ENCODE results near the gene TTLL3.

Gene TTLL3

DNA sequence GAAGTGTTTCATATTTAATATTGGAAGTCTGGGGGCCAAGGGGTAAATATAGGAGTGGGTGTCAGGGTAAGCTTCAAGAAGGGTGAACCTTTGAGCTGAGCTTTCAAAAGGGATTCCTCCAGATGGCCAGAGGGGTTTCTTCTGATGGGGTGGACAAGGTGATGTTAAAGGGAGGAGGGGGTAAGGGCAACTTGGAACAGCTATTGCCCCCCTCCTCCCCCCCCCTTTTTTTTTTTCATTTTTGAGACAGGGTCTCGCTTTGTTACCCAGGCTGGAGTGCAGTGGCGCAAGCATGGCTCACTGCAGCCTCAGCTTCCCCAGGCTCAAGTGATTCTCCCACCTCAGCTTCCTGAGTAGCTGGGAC, 2.1 kb upstream of the TTLL3 start:
- no peak for DNase-seq

DNA sequence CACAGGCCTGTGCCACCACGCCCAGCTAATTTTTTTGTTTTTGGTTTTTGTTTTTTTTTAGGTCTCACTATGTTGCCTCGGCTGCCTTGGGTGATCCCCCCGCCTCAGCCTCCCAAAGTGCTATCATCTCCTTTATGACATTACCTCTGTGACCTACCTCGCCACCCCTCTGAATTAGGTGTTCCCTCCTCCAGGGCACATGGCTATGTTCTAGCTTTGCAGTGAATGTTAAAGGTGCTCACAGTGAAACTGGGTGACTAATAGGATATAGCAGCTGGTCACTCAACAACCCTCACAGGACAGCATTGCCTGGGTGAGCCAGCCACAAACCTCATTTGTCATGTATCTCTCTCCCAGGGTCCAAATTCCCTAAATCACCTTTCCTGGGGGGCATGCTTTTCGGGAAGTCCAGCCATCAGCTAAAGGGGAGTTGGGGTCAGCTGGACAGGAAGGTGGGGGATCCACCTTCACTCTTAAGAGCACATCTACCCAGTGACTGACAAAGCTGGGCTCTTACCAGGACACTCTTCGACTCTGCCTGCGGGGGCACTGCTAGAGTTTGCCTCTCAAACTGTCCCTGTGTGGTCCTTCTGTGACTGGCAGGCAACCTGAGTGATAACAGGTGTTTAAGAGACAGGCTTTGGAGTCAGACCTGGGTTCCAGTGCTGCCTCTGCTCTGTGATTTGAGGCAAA, 1.6 kb upstream of the TTLL3 start:
- peak; percentile 62 to 63 for DNase-seq

DNA sequence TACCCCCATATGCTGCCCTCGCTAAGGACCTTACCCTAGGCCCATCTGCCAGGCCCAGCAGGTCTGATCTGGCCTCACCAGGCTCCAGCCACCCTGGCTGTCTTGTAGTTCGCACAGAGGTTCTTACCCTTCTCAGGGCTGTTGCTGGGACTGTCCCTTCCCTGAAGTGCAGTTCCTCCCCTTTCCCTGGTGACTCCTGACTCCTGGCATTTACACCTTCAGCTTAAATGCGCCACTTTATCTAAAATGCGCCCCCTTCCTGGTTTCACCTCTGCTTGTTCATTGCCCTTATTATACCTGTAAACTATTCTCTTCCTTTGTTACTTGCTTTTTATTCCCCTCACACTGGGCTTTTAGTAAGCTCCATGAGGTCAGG, 835 bp upstream of the TTLL3 start:
- DNase-seq = no peak

DNA sequence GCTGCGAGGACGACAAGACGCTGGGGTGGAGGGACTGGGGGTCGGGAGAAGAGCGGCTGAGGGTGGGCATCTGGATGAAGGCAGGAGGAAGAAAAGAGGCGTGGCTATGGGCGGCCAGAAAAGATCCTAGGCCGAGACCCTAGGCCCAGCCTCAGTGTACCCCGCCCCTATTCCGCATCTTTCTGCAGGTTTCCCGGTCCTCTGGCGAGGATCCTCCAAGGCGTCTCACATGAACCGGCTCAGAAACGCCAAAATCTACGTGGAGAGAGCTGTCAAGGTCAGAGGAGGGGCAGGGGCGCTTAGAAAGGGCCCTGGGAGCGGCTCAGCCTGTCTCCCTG, 340 bp downstream of the TTLL3 start:
- no peak for DNase-seq

DNA sequence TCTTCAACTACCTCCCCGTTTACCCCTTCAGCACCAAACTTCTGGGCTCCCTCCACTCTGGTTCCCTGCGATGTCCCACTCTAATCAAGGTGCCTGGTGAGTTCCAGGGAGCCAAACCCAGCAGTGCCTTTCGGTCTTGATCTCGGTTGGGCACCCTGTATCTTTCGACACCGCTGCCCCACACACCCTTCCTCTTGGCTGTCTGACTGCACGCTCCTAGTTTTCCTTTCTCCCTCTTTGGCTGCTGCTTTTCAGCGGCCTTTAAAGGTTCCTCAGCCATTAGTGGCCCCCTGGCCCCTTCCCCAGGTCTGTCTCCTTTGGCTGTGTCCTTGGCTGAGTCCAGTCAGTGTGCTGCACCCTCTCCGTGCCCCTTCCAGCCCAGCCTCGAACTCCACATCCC, 784 bp downstream of the TTLL3 start:
- no peak for DNase-seq

DNA sequence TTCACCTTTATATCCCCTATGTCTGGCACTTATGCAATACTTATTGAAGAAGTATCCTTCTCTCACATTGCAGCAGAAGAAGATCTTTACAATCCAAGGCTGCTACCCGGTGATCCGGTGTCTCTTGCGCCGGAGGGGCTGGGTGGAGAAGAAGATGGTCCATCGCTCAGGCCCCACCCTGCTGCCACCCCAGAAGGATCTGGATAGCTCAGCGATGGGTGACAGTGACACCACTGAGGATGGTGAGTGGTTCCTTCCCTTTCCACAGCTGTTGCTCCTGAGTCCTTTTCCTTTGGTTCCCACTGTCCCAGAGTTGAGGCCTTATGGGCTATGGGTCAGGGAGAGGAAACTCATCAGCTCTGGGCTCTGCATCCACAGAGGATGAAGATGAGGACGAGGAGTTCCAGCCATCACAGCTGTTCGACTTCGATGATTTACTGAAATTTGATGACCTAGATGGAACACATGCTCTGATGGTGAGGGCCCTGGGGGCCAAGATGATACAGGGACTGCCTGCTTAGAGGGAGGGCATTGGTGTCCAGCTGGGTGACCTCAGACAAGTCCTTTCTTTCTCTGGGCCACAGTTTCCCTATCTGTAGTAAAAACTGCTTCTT, 2.9 kb downstream of the TTLL3 start:
- DNase-seq = no peak

DNA sequence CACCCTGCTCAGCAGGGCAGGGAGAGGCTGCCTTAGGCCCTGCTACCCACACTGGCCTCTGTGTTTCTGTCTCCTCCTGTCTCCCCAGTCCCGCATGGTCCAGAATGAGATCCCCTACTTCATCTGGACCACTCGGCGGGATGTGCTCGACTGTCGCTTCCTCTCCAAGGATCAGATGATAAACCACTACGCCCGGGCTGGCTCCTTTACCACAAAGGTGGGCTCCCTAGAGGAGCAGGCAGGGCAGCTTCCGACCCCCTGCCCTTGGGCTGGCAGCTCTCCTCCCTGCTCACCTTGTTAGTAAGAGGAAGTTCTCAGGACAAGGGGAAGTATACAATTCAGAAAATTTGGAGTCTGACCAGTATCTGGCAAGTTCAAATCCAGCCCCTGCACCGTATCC, 5.9 kb downstream of the TTLL3 start:
- no peak for DNase-seq

DNA sequence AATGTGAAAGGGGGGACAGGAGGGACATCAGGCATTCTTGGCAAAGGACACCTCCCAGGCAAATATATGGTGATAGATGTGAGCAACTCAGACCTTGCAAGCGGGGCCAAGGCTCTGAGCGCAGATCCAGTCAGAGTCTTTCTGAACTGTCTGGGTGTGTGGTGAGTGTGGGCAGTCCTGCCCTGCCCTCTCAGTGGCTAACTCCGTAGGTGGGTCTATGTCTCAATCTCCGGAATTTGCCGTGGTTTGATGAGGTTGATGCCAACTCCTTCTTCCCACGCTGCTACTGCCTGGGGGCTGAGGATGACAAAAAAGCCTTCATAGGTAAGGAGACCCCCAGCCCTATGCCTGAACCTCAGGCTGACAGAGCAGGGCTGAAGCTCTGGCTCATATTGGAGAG, 7.4 kb downstream of the TTLL3 start:
- DNase-seq = no peak

DNA sequence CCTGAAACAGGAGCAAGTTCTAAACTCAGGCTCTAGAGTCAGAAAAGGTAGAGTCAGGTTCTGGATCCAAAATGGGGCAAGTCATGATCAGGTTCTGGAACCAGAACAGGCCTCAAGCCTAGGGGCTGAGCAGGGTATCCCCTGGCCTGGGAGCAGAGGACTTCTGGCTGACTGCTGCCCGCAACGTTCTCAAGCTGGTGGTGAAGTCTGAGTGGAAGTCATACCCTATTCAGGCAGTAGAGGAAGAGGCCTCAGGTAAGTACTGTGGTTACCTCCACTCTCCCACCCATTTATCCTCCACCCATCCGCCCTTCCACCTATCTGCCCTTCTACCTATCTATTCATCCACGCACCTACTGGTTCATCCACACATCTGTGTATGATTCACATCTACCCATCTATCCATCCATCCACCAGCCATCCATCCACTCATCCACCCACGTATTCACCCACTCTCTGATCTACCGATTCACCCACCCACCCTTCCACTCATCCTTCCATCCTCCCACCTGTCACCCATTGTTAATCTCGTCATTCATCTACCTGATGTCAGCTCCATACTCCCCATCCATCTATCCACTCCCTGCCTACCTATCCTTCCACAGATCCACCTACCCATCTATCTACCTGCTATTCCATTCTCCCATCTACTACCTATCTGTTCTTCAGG, 8.7 kb downstream of the TTLL3 start:
- DNase-seq = no peak

DNA sequence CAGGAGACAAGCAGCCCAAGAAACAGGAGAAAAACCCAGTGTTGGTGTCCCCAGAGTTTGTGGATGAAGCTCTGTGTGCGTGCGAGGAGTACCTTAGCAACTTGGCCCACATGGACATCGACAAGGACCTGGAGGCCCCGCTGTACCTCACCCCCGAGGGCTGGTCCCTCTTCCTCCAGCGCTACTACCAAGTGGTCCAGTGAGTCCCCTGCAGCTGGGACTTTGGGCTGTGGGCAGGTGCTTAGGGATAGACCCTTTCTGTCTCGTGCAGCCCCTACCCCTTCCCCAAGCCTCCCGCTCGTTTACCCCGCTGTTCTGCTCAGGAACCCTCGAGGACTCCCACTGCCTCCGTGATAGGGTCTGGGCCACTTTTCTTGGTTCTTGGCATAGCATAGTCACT, 10.5 kb downstream of the TTLL3 start:
- DNase-seq = no peak

DNA sequence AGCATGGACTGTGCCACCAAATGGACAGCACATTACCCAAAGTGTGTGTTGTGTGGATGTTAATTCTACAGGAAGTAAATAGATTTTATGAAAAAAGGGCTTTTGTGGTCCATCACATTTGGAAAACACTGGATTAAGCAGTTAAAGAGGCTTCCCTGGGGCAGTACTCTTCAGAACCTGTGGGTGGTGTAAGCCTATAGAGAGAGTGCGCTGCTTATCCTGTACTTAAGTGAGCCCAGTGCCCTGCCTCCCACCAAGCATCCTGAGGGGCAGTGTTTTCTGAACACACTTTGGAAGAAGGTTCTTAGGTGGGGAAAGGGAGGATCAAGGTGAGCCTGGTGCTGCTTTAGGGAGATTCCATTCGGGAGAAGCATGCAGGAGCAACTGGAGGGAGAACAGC, 10.9 kb downstream of the TTLL3 start:
- DNase-seq = no peak

DNA sequence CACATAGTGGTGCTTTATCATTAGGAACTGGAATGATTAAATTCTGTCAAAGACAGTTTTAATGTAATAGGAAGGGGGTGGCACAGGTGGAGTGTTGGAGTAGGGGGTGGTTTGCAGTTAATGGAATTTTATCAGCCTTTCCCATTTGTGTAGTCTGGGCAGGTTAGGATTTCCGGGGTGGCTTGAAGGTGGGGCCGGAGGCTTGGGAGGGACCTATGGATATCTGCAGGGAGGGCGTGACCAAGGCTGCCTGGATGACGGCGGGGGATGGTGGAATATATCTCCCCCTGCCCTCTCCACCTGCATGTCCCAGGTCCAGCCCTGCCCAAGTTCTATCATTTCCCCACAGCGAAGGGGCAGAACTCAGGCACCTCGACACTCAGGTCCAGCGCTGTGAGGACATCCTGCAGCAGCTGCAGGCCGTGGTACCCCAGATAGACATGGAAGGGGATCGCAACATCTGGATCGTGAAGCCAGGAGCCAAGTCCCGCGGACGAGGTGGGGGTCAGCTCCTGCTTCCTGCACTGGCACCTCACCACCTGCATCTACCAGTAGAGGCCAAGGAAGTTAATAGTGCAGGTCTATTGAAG, 15.5 kb downstream of the TTLL3 start:
- DNase-seq = no peak

DNA sequence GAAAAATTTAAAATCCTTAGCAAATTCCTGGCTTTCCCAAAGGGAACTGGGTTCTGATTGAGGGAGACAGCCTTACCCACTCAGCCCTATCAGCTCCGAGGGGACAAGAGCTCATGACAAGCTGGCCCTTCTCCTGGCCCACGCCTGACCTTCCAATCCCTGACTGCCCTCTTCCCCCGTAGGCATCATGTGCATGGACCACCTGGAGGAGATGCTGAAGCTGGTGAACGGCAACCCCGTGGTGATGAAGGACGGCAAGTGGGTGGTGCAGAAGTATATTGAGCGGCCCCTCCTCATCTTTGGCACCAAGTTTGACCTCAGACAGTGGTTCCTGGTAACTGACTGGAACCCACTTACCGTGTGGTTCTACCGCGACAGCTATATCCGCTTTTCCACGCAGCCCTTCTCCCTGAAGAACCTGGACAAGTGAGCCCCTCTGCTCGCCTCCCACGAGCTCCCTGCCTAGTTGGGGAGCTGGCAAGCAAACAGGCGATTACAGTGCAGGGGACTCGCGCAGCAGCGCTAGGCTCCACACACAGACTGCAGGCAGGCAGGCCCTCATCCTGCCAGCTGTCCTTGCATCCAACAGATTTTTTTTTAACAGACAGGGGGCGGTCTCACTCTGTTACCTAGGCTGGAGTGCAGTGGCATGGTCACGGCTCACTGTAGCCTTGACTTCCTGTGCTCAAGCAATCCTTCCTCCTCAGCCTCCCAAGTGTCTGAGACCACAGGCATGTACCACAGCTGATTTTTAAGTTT, 16.9 kb downstream of the TTLL3 start:
- DNase-seq = peak in 1 of 2 donors; percentile 32

DNA sequence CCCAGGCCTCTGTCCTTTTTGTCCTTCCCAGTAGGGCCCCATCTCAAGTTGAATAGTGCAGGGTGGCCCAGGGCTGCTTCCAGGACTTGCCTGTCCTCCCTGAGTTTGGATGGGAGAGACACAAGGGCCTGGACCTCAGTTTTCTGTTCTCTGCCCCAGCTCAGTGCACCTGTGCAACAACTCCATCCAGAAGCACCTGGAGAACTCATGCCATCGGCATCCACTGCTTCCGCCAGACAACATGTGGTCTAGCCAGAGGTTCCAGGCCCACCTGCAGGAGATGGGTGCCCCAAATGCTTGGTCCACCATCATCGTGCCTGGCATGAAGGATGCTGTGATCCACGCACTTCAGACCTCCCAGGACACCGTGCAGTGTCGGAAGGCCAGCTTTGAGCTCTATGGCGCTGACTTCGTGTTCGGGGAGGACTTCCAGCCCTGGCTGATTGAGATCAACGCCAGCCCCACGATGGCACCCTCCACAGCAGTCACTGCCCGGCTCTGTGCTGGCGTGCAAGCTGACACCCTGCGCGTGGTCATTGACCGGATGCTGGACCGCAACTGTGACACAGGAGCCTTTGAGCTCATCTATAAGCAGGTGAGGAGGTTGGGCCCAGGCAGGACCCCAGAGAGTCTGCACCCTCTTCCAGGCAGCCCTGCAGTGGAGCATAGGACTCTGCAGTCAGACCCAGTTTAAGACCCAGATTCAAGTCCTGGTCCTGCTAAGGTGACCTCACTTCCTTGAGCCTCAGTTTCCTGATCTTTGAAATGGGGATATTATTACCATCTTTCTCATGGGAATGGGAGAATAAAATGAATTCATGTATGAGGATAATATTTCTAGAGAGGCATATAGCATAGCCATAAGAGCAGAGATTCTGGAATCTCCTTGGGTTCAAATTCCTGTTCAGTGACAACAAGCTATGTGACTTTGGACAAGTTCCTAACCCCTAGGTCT, 19.0 kb downstream of the TTLL3 start:
- no peak for DNase-seq

DNA sequence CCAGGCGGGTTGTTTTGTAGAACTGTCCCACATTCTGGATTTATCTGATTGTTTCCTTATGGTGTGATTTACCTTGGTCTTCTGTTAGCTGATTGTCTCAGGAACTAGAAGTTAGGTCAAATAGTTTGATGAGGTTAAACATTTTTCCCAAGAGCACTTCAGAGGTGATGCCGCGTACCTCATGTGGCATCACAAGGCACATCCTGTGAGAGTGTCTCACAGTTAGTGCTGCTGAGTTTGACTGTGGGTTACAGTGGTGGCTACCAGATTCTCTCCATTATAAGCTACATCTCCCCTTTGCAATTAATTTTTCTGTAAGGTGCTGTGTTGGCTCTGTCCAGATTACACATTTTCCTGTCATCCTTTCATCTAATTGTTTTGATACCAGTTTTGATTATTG, 21.2 kb downstream of the TTLL3 start:
- no peak for DNase-seq

DNA sequence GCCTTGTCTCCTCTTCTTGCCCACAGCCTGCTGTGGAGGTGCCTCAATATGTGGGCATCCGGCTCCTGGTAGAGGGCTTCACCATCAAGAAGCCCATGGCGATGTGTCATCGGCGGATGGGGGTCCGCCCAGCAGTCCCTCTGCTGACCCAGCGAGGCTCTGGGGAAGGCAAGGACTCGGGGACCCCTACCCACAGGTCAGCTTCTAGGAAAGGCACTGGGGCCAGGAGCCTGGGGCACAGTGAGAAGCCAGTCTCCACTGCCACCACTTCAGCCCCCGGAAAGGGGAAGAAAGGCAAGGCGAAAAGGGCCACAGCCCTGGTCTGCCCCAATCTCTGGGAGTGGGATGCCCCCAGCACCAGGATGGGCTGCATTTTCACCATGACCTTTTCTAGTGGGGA, 23.0 kb downstream of the TTLL3 start:
- DNase-seq = no peak

DNA sequence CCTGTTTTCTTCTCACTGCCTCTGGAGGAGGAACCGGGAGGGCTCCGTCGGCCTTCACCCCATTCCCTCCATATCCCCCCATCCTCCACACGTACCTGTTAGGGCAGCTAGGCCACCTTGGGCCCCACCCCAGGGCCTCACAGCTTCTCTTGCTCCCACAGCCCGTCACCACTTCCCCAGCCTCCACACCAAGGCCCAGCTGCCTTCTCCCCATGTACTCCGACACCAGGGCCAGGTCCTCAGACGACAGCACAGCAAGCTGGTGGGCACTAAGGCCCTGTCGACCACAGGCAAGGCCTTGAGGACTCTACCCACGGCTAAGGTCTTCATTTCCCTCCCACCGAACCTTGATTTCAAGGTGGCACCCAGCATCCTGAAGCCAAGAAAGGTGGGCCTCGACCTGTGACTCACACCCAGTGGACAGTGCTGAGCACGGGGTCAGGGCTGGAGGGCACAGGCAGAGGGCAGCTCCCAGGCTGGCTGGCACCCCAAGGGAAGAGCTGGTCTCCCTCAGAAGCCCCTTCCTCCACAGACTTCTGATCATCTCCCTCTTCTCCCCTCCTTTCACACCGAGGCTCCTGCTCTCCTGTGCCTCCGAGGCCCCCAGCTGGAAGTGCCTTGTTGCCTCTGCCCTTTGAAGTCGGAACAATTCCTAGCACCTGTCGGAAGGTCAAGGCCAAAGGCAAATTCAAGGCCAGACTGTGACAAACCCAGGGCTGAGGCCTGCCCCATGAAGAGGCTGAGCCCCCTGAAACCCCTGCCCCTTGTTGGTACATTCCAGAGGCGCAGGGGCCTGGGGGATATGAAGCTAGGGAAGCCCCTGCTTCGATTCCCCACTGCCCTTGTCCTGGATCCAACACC, 24.7 kb downstream of the TTLL3 start:
- DNase-seq = no peak

DNA sequence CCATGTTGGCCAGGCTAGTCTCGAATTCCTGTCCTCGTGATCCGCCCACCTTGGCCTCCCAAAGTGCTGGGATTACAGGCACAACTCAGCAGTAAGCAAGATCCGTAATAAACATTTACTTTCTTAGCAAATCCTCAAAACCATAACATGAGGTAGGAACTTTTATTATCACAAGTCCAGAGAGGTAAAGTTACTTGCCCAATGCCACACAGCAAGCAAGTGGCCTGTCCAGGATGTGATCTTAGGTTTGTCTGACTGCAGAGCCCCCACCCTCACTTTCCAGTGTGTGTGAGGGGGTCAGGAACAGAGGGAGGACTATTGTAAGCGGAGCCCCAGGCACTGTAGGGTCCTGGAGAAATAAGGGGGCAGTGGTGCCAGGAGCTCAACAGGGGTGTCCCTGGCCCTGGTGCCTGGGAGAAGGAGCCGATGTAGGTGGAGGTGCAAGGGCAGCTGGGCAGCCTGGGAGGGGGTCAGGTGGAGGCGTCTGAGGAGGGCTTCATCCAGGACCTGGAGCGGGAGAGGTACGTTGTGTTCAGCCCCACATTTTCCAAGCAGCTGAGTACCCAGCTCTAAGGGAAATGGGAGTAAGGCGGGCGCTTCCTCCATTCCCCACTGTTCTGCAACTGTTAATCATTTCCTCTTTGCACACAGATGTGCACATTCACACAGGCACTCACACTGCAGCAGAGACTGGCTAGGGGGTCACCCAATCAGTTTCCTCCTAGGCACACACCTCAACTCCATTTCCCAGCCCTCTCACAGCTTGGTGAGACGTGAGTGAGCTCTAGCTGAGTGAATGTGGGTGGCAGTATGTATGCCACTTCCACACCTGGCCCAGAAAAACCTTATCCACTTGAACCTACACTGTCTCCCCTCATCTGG, 27.9 kb downstream of the TTLL3 start:
- no peak for DNase-seq

DNA sequence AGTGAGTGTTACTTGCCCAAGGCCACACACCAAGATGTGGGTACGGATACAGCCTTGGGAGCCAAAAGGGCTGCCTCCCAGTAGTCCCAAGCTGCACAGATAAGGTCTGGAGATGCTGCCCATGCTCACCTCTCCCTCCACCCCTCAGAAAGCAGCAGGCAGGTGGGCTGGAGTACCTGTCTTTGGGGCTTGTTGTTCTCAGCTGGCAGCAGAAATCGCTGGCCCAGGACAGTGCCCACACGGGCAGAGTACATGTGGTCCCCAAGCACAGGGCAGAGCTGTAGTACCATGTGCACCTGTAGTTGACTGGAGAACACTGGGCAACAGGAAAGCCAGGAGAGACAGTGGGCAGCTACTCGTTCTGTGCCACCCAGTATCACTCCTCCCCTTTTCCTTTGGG, 28.8 kb downstream of the TTLL3 start:
- no peak for DNase-seq

DNA sequence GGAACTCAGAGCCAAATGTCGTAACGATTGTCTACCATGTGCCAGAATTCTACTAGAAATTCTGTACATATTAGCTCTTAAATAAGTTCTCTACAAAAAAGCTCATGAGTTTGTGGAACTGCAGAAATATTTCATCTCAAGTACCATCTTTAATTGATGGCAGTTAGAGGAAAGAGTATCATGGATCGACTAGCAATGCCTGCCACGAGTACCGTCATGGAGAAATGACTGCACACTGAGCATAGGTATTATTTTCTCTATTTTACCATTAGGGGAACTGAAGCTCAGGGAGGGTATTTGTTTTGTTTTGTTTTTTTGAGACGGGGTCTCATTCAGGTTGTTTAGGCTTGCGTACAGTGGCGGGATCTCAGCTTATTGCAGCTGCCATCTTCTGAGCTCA, 31.0 kb downstream of the TTLL3 start:
- DNase-seq = no peak
